ENCODE results near the gene SMURF2.

DNA sequence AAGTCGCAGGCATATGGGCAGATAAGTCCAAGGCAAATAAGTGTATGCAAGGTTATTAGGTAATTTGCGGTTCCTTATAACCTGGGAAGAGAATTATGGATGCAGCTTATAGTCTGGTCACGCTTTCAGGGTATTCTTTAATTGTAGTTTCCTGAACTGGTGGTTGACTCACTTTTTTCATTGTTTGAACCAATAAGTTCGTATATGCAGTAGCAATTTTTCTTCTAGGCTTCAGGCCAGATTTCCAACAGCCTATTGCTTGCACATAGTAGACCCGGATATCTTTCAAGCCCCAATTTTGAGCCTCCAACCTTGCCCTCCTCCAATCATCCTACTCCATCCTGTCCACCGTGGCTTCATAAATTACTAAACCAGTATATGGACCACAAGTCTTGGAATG, 142.5 kb downstream of the SMURF2 start:
- TF ChIP-seq CTCF (IDR thresholded peaks at IDR 0.05) = no peak
- no peak for TF ChIP-seq IRF2 (CRISPR knock-in tag; IDR thresholded peaks at IDR 0.05; ENCODE audit: borderline replicate concordance, low read depth)
- TF ChIP-seq NR2C2 (CRISPR knock-in tag; IDR thresholded peaks at IDR 0.05) = no peak
- TF ChIP-seq, protein P1, sequence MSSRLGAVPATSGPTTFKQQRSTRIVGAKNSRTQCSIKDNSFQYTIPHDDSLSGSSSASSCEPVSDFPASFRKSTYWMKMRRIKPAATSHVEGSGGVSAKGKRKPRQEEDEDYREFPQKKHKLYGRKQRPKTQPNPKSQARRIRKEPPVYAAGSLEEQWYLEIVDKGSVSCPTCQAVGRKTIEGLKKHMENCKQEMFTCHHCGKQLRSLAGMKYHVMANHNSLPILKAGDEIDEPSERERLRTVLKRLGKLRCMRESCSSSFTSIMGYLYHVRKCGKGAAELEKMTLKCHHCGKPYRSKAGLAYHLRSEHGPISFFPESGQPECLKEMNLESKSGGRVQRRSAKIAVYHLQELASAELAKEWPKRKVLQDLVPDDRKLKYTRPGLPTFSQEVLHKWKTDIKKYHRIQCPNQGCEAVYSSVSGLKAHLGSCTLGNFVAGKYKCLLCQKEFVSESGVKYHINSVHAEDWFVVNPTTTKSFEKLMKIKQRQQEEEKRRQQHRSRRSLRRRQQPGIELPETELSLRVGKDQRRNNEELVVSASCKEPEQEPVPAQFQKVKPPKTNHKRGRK (CRISPR knock-in tag; IDR thresholded peaks at IDR 0.05; ENCODE audit: borderline replicate concordance) = no peak
- no peak for TF ChIP-seq E2F5 (CRISPR knock-in tag; IDR thresholded peaks at IDR 0.05)
- no peak for TF ChIP-seq MLX (CRISPR knock-in tag; IDR thresholded peaks at IDR 0.05)
- no peak for TF ChIP-seq FOXP1 (CRISPR knock-in tag; IDR thresholded peaks at IDR 0.05; ENCODE audit: borderline replicate concordance)
- no peak for TF ChIP-seq USF1 (CRISPR knock-in tag; IDR thresholded peaks at IDR 0.05)

Data from WTC11 (cell line).